ENCODE data around the gene MAN1C1. TPM values are rescaled to one million over a fixed set of nuclear protein-coding genes. Genes with fewer than 3 reads are reported as not detected.

The MAN1C1 gene
- total RNA-seq, 1 donor from 2014 or later, result 64.7 TPM

DNA sequence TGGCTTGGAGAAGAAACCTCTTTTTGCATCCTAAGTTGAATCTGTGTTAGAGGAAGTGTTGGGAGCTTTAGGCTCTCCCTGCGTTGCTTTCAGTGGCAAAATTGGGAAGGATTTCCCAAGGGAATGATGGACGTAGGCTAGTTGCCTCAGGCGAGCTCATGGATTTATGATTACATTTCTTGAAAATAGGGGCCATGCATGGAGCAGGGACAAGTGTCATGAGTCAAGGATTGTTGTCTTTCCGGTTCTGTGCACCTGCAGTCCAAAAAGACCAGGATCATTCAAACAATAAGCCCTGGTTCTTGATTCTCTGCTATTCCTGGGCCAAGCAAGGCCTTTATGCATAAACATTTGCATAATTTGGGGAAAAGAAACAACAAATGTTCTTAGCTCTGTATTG, 7.1 kb downstream of the MAN1C1 start:
- peaks cover 37% of the 10 kb centered on the region for H3K36me3 Mint-ChIP-seq (ENCODE audit: unreplicated experiment)
- TF ChIP-seq, protein P1, sequence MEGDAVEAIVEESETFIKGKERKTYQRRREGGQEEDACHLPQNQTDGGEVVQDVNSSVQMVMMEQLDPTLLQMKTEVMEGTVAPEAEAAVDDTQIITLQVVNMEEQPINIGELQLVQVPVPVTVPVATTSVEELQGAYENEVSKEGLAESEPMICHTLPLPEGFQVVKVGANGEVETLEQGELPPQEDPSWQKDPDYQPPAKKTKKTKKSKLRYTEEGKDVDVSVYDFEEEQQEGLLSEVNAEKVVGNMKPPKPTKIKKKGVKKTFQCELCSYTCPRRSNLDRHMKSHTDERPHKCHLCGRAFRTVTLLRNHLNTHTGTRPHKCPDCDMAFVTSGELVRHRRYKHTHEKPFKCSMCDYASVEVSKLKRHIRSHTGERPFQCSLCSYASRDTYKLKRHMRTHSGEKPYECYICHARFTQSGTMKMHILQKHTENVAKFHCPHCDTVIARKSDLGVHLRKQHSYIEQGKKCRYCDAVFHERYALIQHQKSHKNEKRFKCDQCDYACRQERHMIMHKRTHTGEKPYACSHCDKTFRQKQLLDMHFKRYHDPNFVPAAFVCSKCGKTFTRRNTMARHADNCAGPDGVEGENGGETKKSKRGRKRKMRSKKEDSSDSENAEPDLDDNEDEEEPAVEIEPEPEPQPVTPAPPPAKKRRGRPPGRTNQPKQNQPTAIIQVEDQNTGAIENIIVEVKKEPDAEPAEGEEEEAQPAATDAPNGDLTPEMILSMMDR (IDR thresholded peaks at IDR 0.05), result no peak

DNA sequence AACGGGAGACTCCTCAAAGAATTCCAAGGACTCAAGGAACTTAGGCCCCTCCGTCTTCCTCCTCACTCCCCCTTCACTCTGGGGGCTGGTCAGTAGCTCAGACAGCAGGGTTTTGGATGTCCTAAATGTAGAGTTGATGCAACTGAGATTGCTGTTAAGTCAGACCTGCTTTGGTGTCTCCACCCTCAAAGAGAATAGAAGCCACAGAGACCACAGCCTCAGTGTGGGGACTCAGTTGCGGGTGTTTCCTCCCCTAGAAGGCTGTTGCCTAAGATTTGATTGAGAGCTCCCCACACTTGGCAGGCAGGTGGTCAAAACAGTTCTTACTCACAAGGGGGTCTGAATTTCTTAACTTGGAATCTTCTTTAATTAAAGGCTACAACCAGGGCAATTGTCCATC, 7.6 kb downstream of the MAN1C1 start:
- TF ChIP-seq, protein P1 (IDR thresholded peaks at IDR 0.05), result no peak
- no peak overlapping the region for H3K4me3 Mint-ChIP-seq (ENCODE audit: unreplicated experiment)
- H3K4me1 Mint-ChIP-seq (ENCODE audit: unreplicated experiment), result peaks cover 35% of the 10 kb centered on the region
- no peak overlapping the region for H3K27ac Mint-ChIP-seq (ENCODE audit: unreplicated experiment)
- peaks cover 40% of the 10 kb centered on the region for H3K36me3 Mint-ChIP-seq (ENCODE audit: unreplicated experiment)
- peak; percentile 27 for DNase-seq (ENCODE audit: extremely low spot score, unreplicated experiment)
- H3K9me3 Mint-ChIP-seq (ENCODE audit: unreplicated experiment), result no peaks in the 10 kb centered on the region
- H3K27me3 Mint-ChIP-seq (ENCODE audit: unreplicated experiment), result peaks cover 25% of the 10 kb centered on the region

More for the DNA sequence above, 7.1 kb downstream of the MAN1C1 start:
- peaks cover 37% of the 10 kb centered on the region for H3K4me1 Mint-ChIP-seq (ENCODE audit: unreplicated experiment)
- no peak overlapping the region for H3K4me3 Mint-ChIP-seq (ENCODE audit: unreplicated experiment)
- H3K27ac Mint-ChIP-seq (ENCODE audit: unreplicated experiment), result no peak overlapping the region
- no peaks in the 10 kb centered on the region for H3K9me3 Mint-ChIP-seq (ENCODE audit: unreplicated experiment)
- peak; percentile 27 for DNase-seq (ENCODE audit: extremely low spot score, unreplicated experiment)
- H3K27me3 Mint-ChIP-seq (ENCODE audit: unreplicated experiment), result peaks cover 27% of the 10 kb centered on the region

DNA sequence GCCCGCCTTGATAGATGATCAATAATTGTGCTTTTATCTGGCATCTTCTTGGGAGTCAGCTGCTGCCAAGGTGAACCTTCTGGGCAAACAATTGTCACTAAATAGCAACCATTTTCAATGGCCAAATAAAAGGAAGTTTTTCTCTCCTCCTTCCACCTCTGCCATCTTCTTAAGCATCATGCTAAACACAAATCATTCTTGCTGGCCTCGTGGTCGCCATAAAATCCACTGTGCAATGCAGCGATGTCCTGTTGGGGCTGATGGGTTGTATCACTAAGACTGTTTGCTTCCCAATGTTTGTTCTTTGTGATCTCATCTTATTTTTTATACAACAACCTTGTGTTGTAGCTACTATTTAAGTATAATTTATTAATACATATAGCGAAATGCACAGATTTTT, 8.0 kb downstream of the MAN1C1 start:
- TF ChIP-seq, protein P1 (IDR thresholded peaks at IDR 0.05), result no peak
- H3K27ac Mint-ChIP-seq (ENCODE audit: unreplicated experiment), result no peak overlapping the region
- peaks cover 38% of the 10 kb centered on the region for H3K36me3 Mint-ChIP-seq (ENCODE audit: unreplicated experiment)
- DNase-seq (ENCODE audit: extremely low spot score, unreplicated experiment), result no peak
- peaks cover 32% of the 10 kb centered on the region for H3K4me1 Mint-ChIP-seq (ENCODE audit: unreplicated experiment)
- no peaks in the 10 kb centered on the region for H3K9me3 Mint-ChIP-seq (ENCODE audit: unreplicated experiment)
- peaks cover 21% of the 10 kb centered on the region for H3K27me3 Mint-ChIP-seq (ENCODE audit: unreplicated experiment)
- H3K4me3 Mint-ChIP-seq (ENCODE audit: unreplicated experiment), result no peak overlapping the region

DNA sequence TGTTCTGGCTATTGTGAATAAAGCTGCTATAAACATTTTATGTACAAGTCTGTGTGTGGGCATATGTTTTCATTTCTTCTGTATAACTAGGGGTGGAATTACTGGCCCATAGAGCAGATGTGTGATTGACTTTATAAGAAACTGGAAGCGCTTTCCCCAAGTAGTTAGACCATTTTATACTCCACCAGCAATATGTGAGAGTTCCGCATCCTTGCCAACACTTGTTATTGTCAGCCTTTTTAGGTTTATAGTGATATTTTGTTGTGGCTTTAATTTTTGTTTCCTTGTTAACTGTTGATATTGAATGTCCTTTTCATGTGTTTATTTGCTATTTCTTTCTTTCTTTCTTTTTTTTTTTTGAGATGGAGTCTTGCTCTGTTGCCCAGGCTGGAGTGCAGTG, 9.4 kb downstream of the MAN1C1 start:
- H3K4me3 Mint-ChIP-seq (ENCODE audit: unreplicated experiment), result no peak overlapping the region
- TF ChIP-seq, protein P1 (IDR thresholded peaks at IDR 0.05), result no peak
- peaks cover 26% of the 10 kb centered on the region for H3K36me3 Mint-ChIP-seq (ENCODE audit: unreplicated experiment)
- no peak overlapping the region for H3K27ac Mint-ChIP-seq (ENCODE audit: unreplicated experiment)
- H3K27me3 Mint-ChIP-seq (ENCODE audit: unreplicated experiment), result peaks cover 8% of the 10 kb centered on the region
- DNase-seq (ENCODE audit: extremely low spot score, unreplicated experiment), result no peak
- H3K9me3 Mint-ChIP-seq (ENCODE audit: unreplicated experiment), result no peaks in the 10 kb centered on the region
- H3K4me1 Mint-ChIP-seq (ENCODE audit: unreplicated experiment), result peaks cover 29% of the 10 kb centered on the region

DNA sequence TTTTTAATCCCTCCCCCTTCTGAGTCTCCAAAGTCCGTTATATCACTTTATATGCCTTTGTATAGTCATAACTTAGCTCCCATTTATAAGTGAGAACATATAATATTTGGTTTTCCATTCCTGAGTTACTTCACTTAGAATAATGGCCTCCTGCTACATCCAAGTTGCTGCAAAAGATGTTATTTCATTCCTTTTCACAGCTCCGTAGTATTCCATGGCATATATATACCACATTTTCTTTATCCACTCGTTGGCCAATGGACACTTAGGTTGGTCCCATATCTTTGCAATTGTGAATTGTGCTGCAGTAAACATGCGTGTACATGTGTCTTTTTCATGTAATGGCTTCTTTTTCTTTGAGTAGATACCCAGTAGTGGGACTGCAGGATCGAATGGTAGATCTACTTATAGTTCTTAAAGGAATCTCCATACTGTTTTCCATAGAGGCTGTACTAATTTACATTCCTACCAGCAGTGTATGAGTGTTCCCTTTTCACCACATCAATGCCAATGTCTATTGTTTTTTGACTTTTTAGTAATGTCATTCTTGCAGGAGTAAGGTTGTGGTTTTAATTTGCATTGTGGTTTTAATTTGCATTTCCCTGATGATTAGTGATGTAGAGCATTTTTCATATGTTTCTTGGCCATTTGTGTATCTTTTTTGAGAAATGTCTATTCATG, 12.3 kb downstream of the MAN1C1 start:
- H3K4me3 Mint-ChIP-seq (ENCODE audit: unreplicated experiment), result no peak overlapping the region
- peaks cover 30% of the 10 kb centered on the region for H3K36me3 Mint-ChIP-seq (ENCODE audit: unreplicated experiment)

More for the DNA sequence above, 12.3 kb downstream of the MAN1C1 start:
- Mint-ChIP-seq H3K9me3 (ENCODE audit: unreplicated experiment) (peaks cover 7% of the 10 kb centered on the region), H3K27ac (ENCODE audit: unreplicated experiment) (no peak overlapping the region), H3K4me1 (ENCODE audit: unreplicated experiment) (peaks cover 22% of the 10 kb centered on the region), H3K27me3 (ENCODE audit: unreplicated experiment) (peaks cover 19% of the 10 kb centered on the region)
- DNase-seq (ENCODE audit: extremely low spot score, unreplicated experiment), result no peak
- TF ChIP-seq, protein P1 (IDR thresholded peaks at IDR 0.05), result no peak

All from osteocyte (in vitro differentiated cells).